Measurements from ENCODE around the gene DENND5A.

DNA sequence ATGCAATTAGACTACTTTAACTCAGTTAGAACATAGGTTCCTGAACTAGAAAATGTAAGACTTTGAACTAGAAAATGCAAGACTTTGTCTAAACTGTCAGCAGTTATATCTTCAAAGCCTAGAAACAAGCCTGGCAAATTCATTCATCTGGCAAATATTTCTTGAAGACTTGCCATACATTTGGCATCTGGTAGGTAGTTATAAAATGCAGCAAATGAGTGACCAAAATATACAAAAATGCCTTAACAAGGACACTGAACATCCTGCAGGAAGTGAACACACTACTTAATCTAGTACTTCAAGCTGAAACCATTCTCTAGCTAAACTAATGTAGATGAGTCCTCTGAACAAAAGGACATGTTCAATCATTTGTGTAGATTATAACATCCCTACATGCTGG is 89.0 kb downstream of the DENND5A start:
- TF ChIP-seq CTCF (conservative IDR thresholded peaks at IDR 0.05; ENCODE audit: low read length) (no peak), EZH2phosphoT487 (IDR thresholded peaks at IDR 0.05; ENCODE audit: borderline replicate concordance, low read depth, low read length) (no peak)
